A673 (cell line): ENCODE data around the gene WNK4.

Experiments used
- CTCF ChIP-seq: fragments of 300-800, 200-600 bp; sonication (generic); conservative IDR thresholded peaks from 2 replicates; pipeline ENCODE4 v1.5.1; 2017; ENCODE audit warnings: low read depth, mild to moderate bottlenecking, antibody characterized with exemption, low read length, moderate library complexity, mixed read lengths
- EZH2 ChIP-seq: fragments of 200-600 bp; sonication (generic); IDR thresholded peaks from 2 replicates; pipeline ENCODE4 v1.6.1; 2017; ENCODE audit warnings: borderline replicate concordance, low read depth, mild to moderate bottlenecking, mixed read lengths, antibody characterized with exemption, low read length; ENCODE audit not compliant: poor library complexity, severe bottlenecking

DNA sequence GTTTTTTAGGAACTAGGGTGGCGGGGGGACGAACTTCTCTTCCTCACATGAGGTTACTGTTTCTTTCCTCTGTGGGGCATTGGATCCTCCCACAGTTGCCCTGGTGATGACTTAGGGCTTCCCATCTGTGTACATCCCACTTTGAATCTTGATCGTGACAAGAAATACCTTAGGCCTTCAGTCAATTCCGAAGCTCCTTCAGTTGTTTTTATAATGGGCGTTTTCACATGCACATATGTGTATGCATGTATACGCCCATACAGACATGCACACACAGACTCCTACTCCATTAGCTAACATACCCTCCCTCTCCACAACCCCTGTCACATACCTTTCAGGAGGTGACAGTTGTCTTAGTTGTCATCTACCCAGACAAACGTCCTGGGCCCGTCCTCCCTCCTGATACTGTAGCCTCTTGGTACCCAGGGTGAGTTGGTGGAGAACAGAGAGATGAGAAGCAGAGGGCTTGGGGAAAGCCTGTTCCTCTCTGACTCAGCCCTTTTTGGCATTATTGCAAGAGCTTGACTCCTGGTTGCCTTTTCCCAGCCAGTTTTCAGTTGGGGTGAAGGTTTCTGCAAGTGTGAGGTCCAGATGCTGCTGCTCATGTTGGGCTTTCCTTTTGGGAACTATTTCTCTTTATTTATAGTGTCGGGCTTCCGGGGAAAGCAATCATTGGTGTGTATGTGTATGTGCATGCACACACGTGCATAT, 61.7 kb downstream of the WNK4 start:
- TF ChIP-seq EZH2: no peak
- TF ChIP-seq CTCF: no peak
